OCI-LY1 (cell line): Measurements from ENCODE around the gene PRRC2A.

Source experiments
- H2AFZ ChIP-seq: fragments of 200-600 bp; sonication (generic), shearing (Covaris generic); 2 replicates; pipeline ENCODE4 v1.6.0; 2014; ENCODE audit warnings: antibody characterized with exemption, mild to moderate bottlenecking, low read length
- H3F3A ChIP-seq: fragments of 200-600 bp; sonication (generic), shearing (Covaris generic); 2 replicates; pipeline ENCODE4 v1.6.0; 2014; ENCODE audit warnings: mild to moderate bottlenecking, antibody characterized with exemption, low read length, moderate library complexity; ENCODE audit not compliant: insufficient read depth
- H3K27ac ChIP-seq: fragments of 200-600 bp; sonication (generic); 2 replicates; pipeline ENCODE4 v1.5.1; 2014; ENCODE audit warnings: low read length, mixed run types, mild to moderate bottlenecking, low read depth; ENCODE audit not compliant: poor library complexity, severe bottlenecking
- H3K27me3 ChIP-seq: fragments of 200-600 bp; sonication (generic); 2 replicates; pipeline ENCODE4 v1.6.0; 2014; ENCODE audit warnings: antibody characterized with exemption, mild to moderate bottlenecking, low read length, moderate library complexity; ENCODE audit not compliant: insufficient read depth
- H3K36me3 ChIP-seq: fragments of 200-600 bp; sonication (generic); 2 replicates; pipeline ENCODE4 v1.6.1; 2014; ENCODE audit warnings: mild to moderate bottlenecking, antibody characterized with exemption, low read length, moderate library complexity, mixed read lengths; ENCODE audit not compliant: insufficient read depth
- H3K4me1 ChIP-seq: fragments of 200-600 bp; sonication (generic); 2 replicates; pipeline ENCODE4 v1.5.1; 2014; ENCODE audit warnings: mild to moderate bottlenecking, low read length, moderate library complexity; ENCODE audit not compliant: insufficient read depth, severe bottlenecking
- H3K4me2 ChIP-seq: fragments of 200-600 bp; sonication (generic), shearing (Covaris generic); 2 replicates; pipeline ENCODE4 v1.6.1; 2014; ENCODE audit warnings: low read length
- H3K4me3 ChIP-seq: fragments of 200-600 bp; sonication (generic); 2 replicates; pipeline ENCODE4 v1.5.1; 2014; ENCODE audit warnings: low read length, low read depth, mild to moderate bottlenecking, mixed read lengths; ENCODE audit not compliant: poor library complexity, severe bottlenecking
- H3K79me2 ChIP-seq: fragments of 200-600 bp; shearing (Covaris generic); 2 replicates; pipeline ENCODE4 v1.6.1; 2016; ENCODE audit warnings: mixed run types, low read length, mixed read lengths; ENCODE audit not compliant: insufficient read depth
- H3K9ac ChIP-seq: fragments of 200-600 bp; sonication (generic), shearing (Covaris generic); 2 replicates; pipeline ENCODE4 v1.6.1; 2014; ENCODE audit warnings: mild to moderate bottlenecking, low read length, mixed read lengths
- H3K9me2 ChIP-seq: fragments of 200-600 bp; sonication (generic), shearing (Covaris generic); 2 replicates; pipeline ENCODE4 v1.6.1; 2014; ENCODE audit warnings: low read depth, mild to moderate bottlenecking, low read length, mixed read lengths
- H3K9me3 ChIP-seq: fragments of 200-600 bp; shearing (Covaris generic); 2 replicates; pipeline ENCODE4 v1.6.1; 2014; ENCODE audit warnings: low read length, mixed read lengths
- H4K20me1 ChIP-seq: fragments of 200-600 bp; sonication (generic), shearing (Covaris generic); 2 replicates; pipeline ENCODE4 v1.6.0; 2016; ENCODE audit warnings: mild to moderate bottlenecking, low read length; ENCODE audit not compliant: insufficient read depth
- EZH2 ChIP-seq: fragments of 200-600 bp; sonication (generic), shearing (Covaris generic); IDR thresholded peaks from 2 replicates; pipeline ENCODE4 v1.8.0; 2017; ENCODE audit warnings: borderline replicate concordance, mixed run types, mild to moderate bottlenecking, antibody characterized with exemption, low read length, moderate library complexity, mixed read lengths
- TF ChIP-seq, protein P1 (sequence below): fragments of 200-600 bp; sonication (generic), shearing (Covaris generic); IDR thresholded peaks from 2 replicates; pipeline ENCODE4 v1.5.1; 2017; ENCODE audit warnings: mild to moderate bottlenecking, antibody characterized with exemption, low read length, moderate library complexity, mixed read lengths

Gene PRRC2A

DNA sequence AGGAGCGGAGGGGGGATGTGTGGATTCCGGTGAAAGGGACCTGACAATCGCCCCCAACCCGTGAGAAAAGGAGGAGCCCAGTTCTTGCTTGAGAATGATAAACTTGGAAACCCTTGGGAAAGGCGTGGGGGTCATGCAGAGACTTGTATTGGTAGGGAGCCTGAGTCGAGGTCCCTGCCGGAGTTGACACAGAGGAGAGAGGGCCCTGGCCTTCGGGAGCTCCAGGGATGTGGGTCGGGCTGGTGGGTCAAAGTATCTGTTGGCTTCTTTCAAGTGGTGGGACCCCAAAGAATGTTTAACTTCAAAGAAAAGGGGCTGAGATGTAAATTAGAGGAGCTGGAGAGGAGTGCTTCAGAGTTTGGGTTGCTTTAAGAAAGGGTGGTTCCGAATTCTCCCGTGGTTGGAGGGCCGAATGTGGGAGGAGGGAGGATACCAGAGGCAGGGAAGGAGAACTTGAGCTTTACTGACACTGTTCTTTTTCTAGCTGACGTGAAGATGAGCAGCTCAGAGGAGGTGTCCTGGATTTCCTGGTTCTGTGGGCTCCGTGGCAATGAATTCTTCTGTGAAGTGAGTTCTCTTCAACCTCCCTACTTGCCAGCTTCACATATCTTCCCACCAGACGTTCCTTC is 45.9 kb downstream of the PRRC2A start:
- peak overlapping the region; percentile 100 for H3K4me3 ChIP-seq
- no peak overlapping the region for H2AFZ ChIP-seq
- H3K36me3 ChIP-seq: peaks cover 72% of the 10 kb centered on the region

GRCh38 chr6:31669676-31670075 is 49.2 kb downstream of the PRRC2A start, which contains the start of gene LY6G5B:
Gene LY6G5B, plus strand, starts transcription at chr6:31669976. Its CDS starts 975 bp downstream, at chr6:31670951.
- Histone ChIP-seq H3F3A (no peaks in the 10 kb centered on the region), H3K9ac (no peak within 1 kb of the TSS), H4K20me1 (no peaks in the 10 kb centered on the region), H3K79me2 (peaks cover 10% of the 10 kb centered on the region), H3K27me3 (no peaks in the 10 kb centered on the region), H3K9me3 (no peaks in the 10 kb centered on the region), H3K36me3 (peaks cover 76% of the 10 kb centered on the region), H3K9me2 (no peaks in the 10 kb centered on the region), H3K27ac (no peak within 1 kb of the TSS), H3K4me1 (peaks cover 7% of the 10 kb centered on the region), H3K4me3 (no peak within 1 kb of the TSS), H2AFZ (no peak within 1 kb of the TSS), H3K4me2 (no peak within 1 kb of the TSS)
- TF ChIP-seq, protein P1, sequence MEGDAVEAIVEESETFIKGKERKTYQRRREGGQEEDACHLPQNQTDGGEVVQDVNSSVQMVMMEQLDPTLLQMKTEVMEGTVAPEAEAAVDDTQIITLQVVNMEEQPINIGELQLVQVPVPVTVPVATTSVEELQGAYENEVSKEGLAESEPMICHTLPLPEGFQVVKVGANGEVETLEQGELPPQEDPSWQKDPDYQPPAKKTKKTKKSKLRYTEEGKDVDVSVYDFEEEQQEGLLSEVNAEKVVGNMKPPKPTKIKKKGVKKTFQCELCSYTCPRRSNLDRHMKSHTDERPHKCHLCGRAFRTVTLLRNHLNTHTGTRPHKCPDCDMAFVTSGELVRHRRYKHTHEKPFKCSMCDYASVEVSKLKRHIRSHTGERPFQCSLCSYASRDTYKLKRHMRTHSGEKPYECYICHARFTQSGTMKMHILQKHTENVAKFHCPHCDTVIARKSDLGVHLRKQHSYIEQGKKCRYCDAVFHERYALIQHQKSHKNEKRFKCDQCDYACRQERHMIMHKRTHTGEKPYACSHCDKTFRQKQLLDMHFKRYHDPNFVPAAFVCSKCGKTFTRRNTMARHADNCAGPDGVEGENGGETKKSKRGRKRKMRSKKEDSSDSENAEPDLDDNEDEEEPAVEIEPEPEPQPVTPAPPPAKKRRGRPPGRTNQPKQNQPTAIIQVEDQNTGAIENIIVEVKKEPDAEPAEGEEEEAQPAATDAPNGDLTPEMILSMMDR: no peak
- TF ChIP-seq EZH2: no peak

More for the DNA sequence above, 45.9 kb downstream of the PRRC2A start:
- H3F3A ChIP-seq: no peaks in the 10 kb centered on the region
- no peaks in the 10 kb centered on the region for H3K27me3 ChIP-seq
- peaks cover 35% of the 10 kb centered on the region for H3K4me1 ChIP-seq
- H3K27ac ChIP-seq: peak overlapping the region; percentile 97
- H3K4me2 ChIP-seq: peak overlapping the region; percentile 99
- no peaks in the 10 kb centered on the region for H3K9me2 ChIP-seq
- H3K79me2 ChIP-seq: peaks cover 21% of the 10 kb centered on the region
- H4K20me1 ChIP-seq: no peaks in the 10 kb centered on the region
- no peaks in the 10 kb centered on the region for H3K9me3 ChIP-seq
- TF ChIP-seq, protein P1: no peak
- no peak for TF ChIP-seq EZH2
- H3K9ac ChIP-seq: peak overlapping the region; percentile 99

DNA sequence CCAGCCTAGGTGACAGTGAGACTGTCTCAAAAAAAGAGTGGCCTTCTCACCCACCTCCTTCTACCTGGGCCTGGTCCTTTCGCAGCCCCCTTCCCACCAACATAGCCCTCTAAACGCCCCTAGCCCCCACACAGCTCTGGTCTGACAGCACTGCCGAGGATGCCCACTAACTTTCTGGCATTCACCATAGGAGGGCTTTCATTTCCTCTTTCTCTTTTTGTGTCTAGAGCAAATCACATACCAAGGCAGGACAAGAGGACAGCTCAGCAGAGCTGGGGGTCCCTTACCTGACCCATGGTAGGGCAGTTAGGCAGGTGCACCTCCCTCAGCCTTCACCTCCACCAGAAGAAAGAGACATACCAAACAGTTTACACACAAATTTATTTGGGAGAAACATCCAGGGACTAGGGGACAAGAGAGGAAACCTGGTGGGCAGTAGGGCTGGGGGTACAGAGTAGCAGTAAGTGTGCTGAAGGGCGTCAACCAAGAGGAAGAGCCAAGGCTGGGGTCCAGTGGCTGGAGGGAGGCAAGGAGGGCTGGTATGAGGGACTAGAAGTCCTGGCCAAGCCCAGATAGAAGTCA is 55.9 kb downstream of the PRRC2A start:
- peaks cover 21% of the 10 kb centered on the region for H3K36me3 ChIP-seq
- no peak overlapping the region for H3K4me2 ChIP-seq
- no peaks in the 10 kb centered on the region for H3K9me2 ChIP-seq
- H3K9me3 ChIP-seq: no peaks in the 10 kb centered on the region
- peaks cover 14% of the 10 kb centered on the region for H3K4me1 ChIP-seq
- H2AFZ ChIP-seq: no peak overlapping the region
- H3K9ac ChIP-seq: no peak overlapping the region
- no peak for TF ChIP-seq EZH2
- TF ChIP-seq, protein P1: no peak
- no peak overlapping the region for H3K4me3 ChIP-seq
- H3K27ac ChIP-seq: no peak overlapping the region
- no peaks in the 10 kb centered on the region for H4K20me1 ChIP-seq
- H3K79me2 ChIP-seq: no peaks in the 10 kb centered on the region
- H3F3A ChIP-seq: no peaks in the 10 kb centered on the region
- H3K27me3 ChIP-seq: no peaks in the 10 kb centered on the region
